GM12892 (cell line): ENCODE measurements around the gene LSMEM2.

Experiments used
- POLR2A ChIP-seq: IDR thresholded peaks from 2 replicates; pipeline ENCODE4 v1.6.1; 2011; ENCODE audit warnings: low read depth, low read length, control low read depth
- POLR2AphosphoS5 ChIP-seq: IDR thresholded peaks from 2 replicates; pipeline ENCODE4 v1.6.1; 2011; ENCODE audit warnings: low read depth, low read length, control low read depth
- TAF1 ChIP-seq: IDR thresholded peaks from 2 replicates; pipeline ENCODE4 v1.6.1; 2011; ENCODE audit warnings: low read depth, mild to moderate bottlenecking, control low read depth, low read length, borderline replicate concordance

GRCh38 chr3:50266836-50267235, 12.1 kb upstream of the LSMEM2 start:
- TF ChIP-seq POLR2A (no peak), POLR2AphosphoS5 (no peak), TAF1 (no peak)
